ENCODE results near the gene ST7L.

- TF ChIP-seq CTCF (IDR thresholded peaks at IDR 0.05) (peak; percentile 2 to 65 (median 59)), POLR2A (IDR thresholded peaks at IDR 0.05) (no peak), POLR2AphosphoS5 (IDR thresholded peaks at IDR 0.05; ENCODE audit: insufficient read depth in 1 of 2, low read depth in 1 of 2) (peak; percentile 27 to 72)
Measured at GRCh38 chr1:112501810-112502641, 116.9 kb downstream of the ST7L start.
